Measurements from ENCODE around the gene KRT39. TPM values are rescaled to one million over a fixed set of nuclear protein-coding genes. Genes with fewer than 3 reads are reported as not detected.

The KRT39 gene
- total and polyA plus RNA-seq, 2 donors (not counting 3 experiments of a cell fraction or from before 2014, with no cell fraction given) = not detected

DNA sequence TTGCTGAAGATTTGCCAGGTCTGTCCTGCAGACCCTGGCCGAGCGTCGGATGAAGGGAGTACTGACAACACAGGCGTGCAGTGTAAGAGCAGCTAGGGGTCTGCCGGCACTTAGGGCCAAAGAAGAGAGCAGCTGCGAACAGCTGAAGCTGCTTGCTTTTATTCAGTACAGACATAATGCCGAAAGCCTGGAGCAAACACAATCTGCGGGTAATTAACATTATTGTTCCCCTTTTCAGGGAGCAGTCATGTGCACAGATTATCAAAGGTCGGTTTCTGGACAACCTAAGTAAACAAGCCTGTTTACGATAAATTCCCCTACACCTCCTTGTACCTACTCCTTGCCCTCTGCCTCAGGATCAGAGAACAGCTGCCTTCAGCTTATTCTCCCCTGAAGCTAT, 17.3 kb downstream of the KRT39 start:
- Histone ChIP-seq H3K27me3 (ENCODE audit: control insufficient read depth in 2 of 2, insufficient read depth in 2 of 2, low read length in 2 of 2) (peaks cover 9 to 10% of the 10 kb centered on the region in 2 experiments), H3K79me2 (ENCODE audit: control insufficient read depth, insufficient read depth, low read length) (no peaks in the 10 kb centered on the region), H3K4me2 (ENCODE audit: insufficient read depth, low read length) (no peak overlapping the region), H2AFZ (ENCODE audit: low read depth, low read length) (no peak overlapping the region), H3K36me3 (ENCODE audit: control insufficient read depth in 2 of 2, extremely low read depth in 1 of 2, insufficient read depth in 2 of 2, low read length in 2 of 2) (no peaks in the 10 kb centered on the region), H3K4me3 (replicated peaks in 1 of 3; ENCODE audit: insufficient read depth in 1 of 3, low read depth in 1 of 3, low read length in 3 of 3) (no peak overlapping the region), H3K4me1 (ENCODE audit: control insufficient read depth, extremely low read depth, insufficient read depth, low read length) (no peaks in the 10 kb centered on the region), H3K9me3 (replicated peaks; ENCODE audit: control insufficient read depth, insufficient read depth, low read length) (no peaks in the 10 kb centered on the region), H3K9ac (replicated peaks; ENCODE audit: extremely low read depth, insufficient read depth, low read length) (no peak overlapping the region), H3K27ac (ENCODE audit: insufficient read depth, low read depth, low read length) (no peak overlapping the region), H3K9me1 (replicated peaks; ENCODE audit: control insufficient read depth, extremely low read depth, insufficient read depth, low read length) (no peaks in the 10 kb centered on the region), H4K20me1 (replicated peaks; ENCODE audit: control insufficient read depth, extremely low read depth, insufficient read depth, low read length) (no peaks in the 10 kb centered on the region)
- FAIRE-seq (no peak), DNase-seq (ENCODE audit: low read depth, low spot score) (no peak)
- BruUV-seq (replicated peaks) = no TSS peak
- dilution Hi-C loops (cut with MboI; ENCODE audit: extremely low pct_ligation_motif_present, low sequenced_read_pairs) (no loop called here), intact Hi-C loops (cut with micrococcal nuclease) (no loop called here)
- CTCF ChIA-PET = interaction anchor here (1.3 kb wide), 1 partner anchor 9 kb away, joined by 3 read pairs; no protein-coding TSS in a partner anchor
- no peak for TF ChIP-seq MYC (IDR thresholded peaks at IDR 0.05; ENCODE audit: low read depth, low read length)
- TF ChIP-seq, protein P1, sequence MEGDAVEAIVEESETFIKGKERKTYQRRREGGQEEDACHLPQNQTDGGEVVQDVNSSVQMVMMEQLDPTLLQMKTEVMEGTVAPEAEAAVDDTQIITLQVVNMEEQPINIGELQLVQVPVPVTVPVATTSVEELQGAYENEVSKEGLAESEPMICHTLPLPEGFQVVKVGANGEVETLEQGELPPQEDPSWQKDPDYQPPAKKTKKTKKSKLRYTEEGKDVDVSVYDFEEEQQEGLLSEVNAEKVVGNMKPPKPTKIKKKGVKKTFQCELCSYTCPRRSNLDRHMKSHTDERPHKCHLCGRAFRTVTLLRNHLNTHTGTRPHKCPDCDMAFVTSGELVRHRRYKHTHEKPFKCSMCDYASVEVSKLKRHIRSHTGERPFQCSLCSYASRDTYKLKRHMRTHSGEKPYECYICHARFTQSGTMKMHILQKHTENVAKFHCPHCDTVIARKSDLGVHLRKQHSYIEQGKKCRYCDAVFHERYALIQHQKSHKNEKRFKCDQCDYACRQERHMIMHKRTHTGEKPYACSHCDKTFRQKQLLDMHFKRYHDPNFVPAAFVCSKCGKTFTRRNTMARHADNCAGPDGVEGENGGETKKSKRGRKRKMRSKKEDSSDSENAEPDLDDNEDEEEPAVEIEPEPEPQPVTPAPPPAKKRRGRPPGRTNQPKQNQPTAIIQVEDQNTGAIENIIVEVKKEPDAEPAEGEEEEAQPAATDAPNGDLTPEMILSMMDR (IDR thresholded peaks at IDR 0.05; ENCODE audit: extremely low read depth in 1 of 2, insufficient read depth in 1 of 2, low read depth in 1 of 2, low read length in 2 of 2) = no peak
- TF ChIP-seq GATA2 (IDR thresholded peaks at IDR 0.05; ENCODE audit: insufficient read depth, insufficient read length, low read depth, low read length) = no peak
- TF ChIP-seq JUN (IDR thresholded peaks at IDR 0.05; ENCODE audit: borderline replicate concordance, insufficient read depth, insufficient read length, low read depth) = no peak
- TF ChIP-seq POLR2AphosphoS5 (IDR thresholded peaks at IDR 0.05; ENCODE audit: insufficient read depth, low read depth, low read length) = no peak
- no peak for TF ChIP-seq FOS (IDR thresholded peaks at IDR 0.05; ENCODE audit: borderline replicate concordance, insufficient read depth, low read length)
- TF ChIP-seq, protein P2, sequence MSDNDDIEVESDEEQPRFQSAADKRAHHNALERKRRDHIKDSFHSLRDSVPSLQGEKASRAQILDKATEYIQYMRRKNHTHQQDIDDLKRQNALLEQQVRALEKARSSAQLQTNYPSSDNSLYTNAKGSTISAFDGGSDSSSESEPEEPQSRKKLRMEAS (IDR thresholded peaks at IDR 0.05; ENCODE audit: insufficient read depth, insufficient read length) = no peak
- no peak for TF ChIP-seq EZH2 (IDR thresholded peaks at IDR 0.05; ENCODE audit: borderline replicate concordance, low read depth, low read length, severe bottlenecking)
- no peak for TF ChIP-seq POLR2A (IDR thresholded peaks at IDR 0.05; ENCODE audit: low read depth, low read length)
- POLR2A ChIA-PET = no interaction called here

Data from endothelial cell of umbilical vein (primary cell).